Esophagus squamous epithelium (tissue), 5 donors: Measurements from ENCODE around the gene PPP1R12C. TPM values are rescaled to one million over a fixed set of nuclear protein-coding genes. Genes with fewer than 3 reads are reported as not detected.

ENCODE experiments used
- DNase-seq: peaks from one replicate; lab custom pipeline; 2025; lab: John Stamatoyannopoulos, UW
- H3K27ac ChIP-seq, 4 donors: fragments of 200-600 bp; sonication (generic); one replicate each; pipeline ENCODE4 v1.5.1; 2016 to 2019; ENCODE audit warnings: mild to moderate bottlenecking in 1 of 4
- H3K27me3 ChIP-seq, 4 donors: fragments of 200-600 bp; sonication (generic); 1 replicate in 3 of 4; 2 replicates in 1 of 4; pipeline versions ENCODE4 v1.5.1 to v1.6.0; 2017 to 2021; ENCODE audit warnings: antibody characterized with exemption in 1 of 4
- H3K36me3 ChIP-seq, 3 donors: fragments of 200-600 bp; sonication (generic); one replicate each; pipeline ENCODE4 v1.5.1; 2016 to 2019
- H3K4me1 ChIP-seq, 3 donors: fragments of 200-600 bp; sonication (generic); one replicate each; pipeline ENCODE4 v1.5.1; 2017 to 2019
- H3K4me3 ChIP-seq, 4 donors: fragments of 200-600 bp; sonication (generic); 1 replicate in 3 of 4; 2 replicates in 1 of 4; pipeline ENCODE4 v1.5.1; 2016 to 2019; ENCODE audit warnings: mild to moderate bottlenecking in 2 of 4, moderate library complexity in 1 of 4
- H3K9me3 ChIP-seq, 3 donors: fragments of 200-600 bp; sonication (generic); one replicate each; pipeline ENCODE4 v1.5.1; 2016 to 2019
- CTCF ChIP-seq, 6 experiments: fragments of 450-650 bp in 4 of 6; fragments of 200-600 bp in 2 of 6; sonication (generic) in 2 of 6; IDR thresholded peaks; one replicate each; pipeline ENCODE4 v1.5.1; 2016 to 2019; ENCODE audit warnings: antibody characterized with exemption in 6 of 6, mild to moderate bottlenecking in 4 of 6, moderate library complexity in 4 of 6
- POLR2A ChIP-seq, 4 donors: fragments of 450-650 bp; IDR thresholded peaks; one replicate each; pipeline ENCODE4 v1.6.1; 2017; ENCODE audit warnings: antibody characterized with exemption in 4 of 4, mild to moderate bottlenecking in 4 of 4, moderate library complexity in 3 of 4
- WGBS, 2 donors: methylation state at CpG; one replicate each; pipeline ENCODE4 v1.1.5; 2018; 5-methylcytosine and 5-hydroxymethylcytosine counted together
- intact Hi-C: fragments of 100-400 bp; cut with DNase I; formaldehyde crosslinking; loops from one replicate; pipeline ENCODE4 v1.15.0; 2022
- total RNA-seq, 4 donors: library from RNA; depleted of rRNA; stranded (reverse); fragments of >200 nt; gene quantifications; one replicate each; pipeline ENCODE4 v1.1.0, GENCODE V29; 2016
- donor health status: DM: yes; HTN: yes; CAD: no.

PPP1R12C gene
- total RNA-seq, 4 donors from 2014 or later = 35.1 to 89.1 (median 43.7) TPM

GRCh38 chr19:55079400-55080038 lies 37.9 kb downstream of the PPP1R12C start:
- H3K4me3 ChIP-seq = peak overlapping the region in 3 of 4 donors; percentile 46 to 75 (median 59)
- no peak for DNase-seq

GRCh38 chr19:55078996-55079395 lies 38.4 kb downstream of the PPP1R12C start:
- Histone ChIP-seq H3K4me3 (peak overlapping the region in 1 of 4 donors; percentile 59), H3K27ac (peak overlapping the region in 3 of 4 donors; percentile 16 to 33 (median 27)), H3K9me3 (no peaks in the 10 kb centered on the region), H3K4me1 (peaks cover 25 to 48% (median 26%) of the 10 kb centered on the region in 3 donors), H3K27me3 (peaks cover 0 to 77% (median 23%) of the 10 kb centered on the region in 4 donors), H3K36me3 (no peaks in the 10 kb centered on the region)
- no peak for DNase-seq
- intact Hi-C loops = no loop called here
- no peak for TF ChIP-seq CTCF (IDR thresholded peaks at IDR 0.05)
- WGBS, 2 donors = 56 to 93% methylated on average over 1 to 3 of the region's 5 CpGs

More at GRCh38 chr19:55079400-55080038, 37.9 kb downstream of the PPP1R12C start:
- H3K9me3 ChIP-seq = no peaks in the 10 kb centered on the region
- H3K27ac ChIP-seq = peak overlapping the region in 3 of 4 donors; percentile 27 to 83 (median 33)
- H3K4me1 ChIP-seq = peaks cover 25 to 48% (median 26%) of the 10 kb centered on the region in 3 donors
- peaks cover 0 to 79% (median 23%) of the 10 kb centered on the region in 4 donors for H3K27me3 ChIP-seq
- intact Hi-C loops = no loop called here
- 80% methylated on average over 11 to 15 of the region's 19 CpGs for WGBS, 2 donors
- no peak for TF ChIP-seq CTCF (IDR thresholded peaks at IDR 0.05)
- TF ChIP-seq POLR2A (IDR thresholded peaks at IDR 0.05) = peak in 1 of 4 donors; percentile 0
- no peaks in the 10 kb centered on the region for H3K36me3 ChIP-seq

GRCh38 chr19:55077106-55077505 lies 40.3 kb downstream of the PPP1R12C start:
- Histone ChIP-seq H3K36me3 (no peaks in the 10 kb centered on the region), H3K4me3 (peak overlapping the region in 3 of 4 donors; percentile 23 to 43 (median 34)), H3K27ac (peak overlapping the region in 2 of 4 donors; percentile 63 to 64), H3K27me3 (peaks cover 0 to 77% (median 11%) of the 10 kb centered on the region in 4 donors), H3K4me1 (peaks cover 22 to 35% (median 24%) of the 10 kb centered on the region in 3 donors), H3K9me3 (no peaks in the 10 kb centered on the region)
- no peak for DNase-seq
- TF ChIP-seq POLR2A (IDR thresholded peaks at IDR 0.05) (no peak), CTCF (IDR thresholded peaks at IDR 0.05) (no peak)
- WGBS, 2 donors = 59 to 70% methylated on average over 2 of the region's 2 CpGs
- intact Hi-C loops = no loop called here

GRCh38 chr19:55076321-55076720 lies 41.1 kb downstream of the PPP1R12C start:
- H3K27ac ChIP-seq = peak overlapping the region; percentile 28 to 64 (median 59)
- no peak for TF ChIP-seq POLR2A (IDR thresholded peaks at IDR 0.05)
- no peak for TF ChIP-seq CTCF (IDR thresholded peaks at IDR 0.05)
- peak overlapping the region; percentile 23 to 50 (median 38) for H3K4me3 ChIP-seq
- no peaks in the 10 kb centered on the region for H3K9me3 ChIP-seq
- WGBS, 2 donors = 40% methylated on average over 1 of the region's 12 CpGs; no CpG with 5 or more reads in 1 of the 2 donors
- DNase-seq = no peak
- peaks cover 0 to 77% (median 4%) of the 10 kb centered on the region in 4 donors for H3K27me3 ChIP-seq
- no peaks in the 10 kb centered on the region for H3K36me3 ChIP-seq
- peaks cover 16 to 35% (median 19%) of the 10 kb centered on the region in 3 donors for H3K4me1 ChIP-seq
- intact Hi-C loops = no loop called here

GRCh38 chr19:55075371-55075998 lies 42.0 kb downstream of the PPP1R12C start, which contains the start of gene EPS8L1:
EPS8L1 (plus strand) TSS chr19:55075869; CDS start chr19:55076445, 576 bp downstream.
- H3K9me3 ChIP-seq = no peaks in the 10 kb centered on the region
- H3K27ac ChIP-seq = peak within 1 kb of the TSS; percentile 37 to 78 (median 60)
- TF ChIP-seq CTCF (IDR thresholded peaks at IDR 0.05) (no peak), POLR2A (IDR thresholded peaks at IDR 0.05) (peak in 1 of 4 donors; percentile 24)
- H3K27me3 ChIP-seq = peaks cover 0 to 77% (median 2%) of the 10 kb centered on the region in 4 donors
- no peaks in the 10 kb centered on the region for H3K36me3 ChIP-seq
- 29 to 36% methylated on average over 9 to 13 of the region's 18 CpGs for WGBS, 2 donors
- DNase-seq = no peak
- intact Hi-C loops = no loop called here
- peaks cover 8 to 35% (median 14%) of the 10 kb centered on the region in 3 donors for H3K4me1 ChIP-seq
- peak within 1 kb of the TSS; percentile 23 to 50 (median 38) for H3K4me3 ChIP-seq
